ENCODE results near the gene CDH18. TPM values are rescaled to one million over a fixed set of nuclear protein-coding genes. Genes with fewer than 3 reads are reported as not detected.

The CDH18 gene
- total RNA-seq, 2 experiments from 2014 or later: not detected

DNA sequence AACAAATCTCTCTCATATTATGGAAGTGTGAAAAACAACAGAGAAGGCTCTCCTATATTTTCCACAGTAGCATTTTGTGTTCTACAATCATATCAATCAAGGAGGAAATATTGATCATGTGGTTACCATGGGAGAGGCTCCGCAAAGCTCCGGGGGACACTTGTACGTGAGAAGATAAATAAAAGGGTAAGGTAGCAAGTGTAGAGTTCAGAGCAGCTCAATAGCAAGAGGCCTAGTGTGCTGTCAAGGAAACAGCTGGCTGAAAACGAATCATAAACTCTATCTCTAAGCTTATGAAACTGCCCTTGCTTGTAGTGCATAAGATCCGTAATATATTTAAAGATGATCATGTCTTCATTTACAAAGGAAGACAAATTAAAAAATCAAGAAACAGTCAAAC, 57.5 kb downstream of the CDH18 start:
- Histone ChIP-seq H3K4me2 (ENCODE audit: low read length) (no peak overlapping the region), H3K27ac (ENCODE audit: low read depth, low read length, poor library complexity, severe bottlenecking) (no peak overlapping the region), H4K20me1 (ENCODE audit: insufficient read depth, low read length) (no peaks in the 10 kb centered on the region), H3K79me2 (ENCODE audit: insufficient read depth, low read depth, low read length) (no peaks in the 10 kb centered on the region), H3K4me1 (ENCODE audit: insufficient read depth, low read length, poor library complexity, severe bottlenecking) (no peaks in the 10 kb centered on the region), H3K9me3 (ENCODE audit: low read length) (no peaks in the 10 kb centered on the region), H3K4me3 (ENCODE audit: low read depth, low read length, poor library complexity, severe bottlenecking) (no peak overlapping the region), H3K36me3 (ENCODE audit: insufficient read depth, low read length) (no peaks in the 10 kb centered on the region), H3K9me2 (ENCODE audit: insufficient read depth, low read length) (no peaks in the 10 kb centered on the region), H2AFZ (ENCODE audit: low read length) (no peak overlapping the region)
- no peak for TF ChIP-seq EZH2phosphoT487 (IDR thresholded peaks at IDR 0.05; ENCODE audit: borderline replicate concordance, low read depth, low read length)
- TF ChIP-seq, protein P1, sequence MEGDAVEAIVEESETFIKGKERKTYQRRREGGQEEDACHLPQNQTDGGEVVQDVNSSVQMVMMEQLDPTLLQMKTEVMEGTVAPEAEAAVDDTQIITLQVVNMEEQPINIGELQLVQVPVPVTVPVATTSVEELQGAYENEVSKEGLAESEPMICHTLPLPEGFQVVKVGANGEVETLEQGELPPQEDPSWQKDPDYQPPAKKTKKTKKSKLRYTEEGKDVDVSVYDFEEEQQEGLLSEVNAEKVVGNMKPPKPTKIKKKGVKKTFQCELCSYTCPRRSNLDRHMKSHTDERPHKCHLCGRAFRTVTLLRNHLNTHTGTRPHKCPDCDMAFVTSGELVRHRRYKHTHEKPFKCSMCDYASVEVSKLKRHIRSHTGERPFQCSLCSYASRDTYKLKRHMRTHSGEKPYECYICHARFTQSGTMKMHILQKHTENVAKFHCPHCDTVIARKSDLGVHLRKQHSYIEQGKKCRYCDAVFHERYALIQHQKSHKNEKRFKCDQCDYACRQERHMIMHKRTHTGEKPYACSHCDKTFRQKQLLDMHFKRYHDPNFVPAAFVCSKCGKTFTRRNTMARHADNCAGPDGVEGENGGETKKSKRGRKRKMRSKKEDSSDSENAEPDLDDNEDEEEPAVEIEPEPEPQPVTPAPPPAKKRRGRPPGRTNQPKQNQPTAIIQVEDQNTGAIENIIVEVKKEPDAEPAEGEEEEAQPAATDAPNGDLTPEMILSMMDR (conservative IDR thresholded peaks at IDR 0.05; ENCODE audit: low read length): no peak
- BruUV-seq (replicated peaks): no TSS peak
- intact Hi-C loops (cut with micrococcal nuclease; ENCODE audit: unreplicated experiment): no loop called here
- DNase-seq (ENCODE audit: low spot score): no peak
- CTCF ChIA-PET (ENCODE audit: unreplicated experiment): no interaction called here
- POLR2A ChIA-PET: interaction anchor here (0.7 to 0.8 kb wide), 2 partner anchors 15 to 21 kb away, joined by 3 to 5 read pairs; no protein-coding TSS in a partner anchor

DNA sequence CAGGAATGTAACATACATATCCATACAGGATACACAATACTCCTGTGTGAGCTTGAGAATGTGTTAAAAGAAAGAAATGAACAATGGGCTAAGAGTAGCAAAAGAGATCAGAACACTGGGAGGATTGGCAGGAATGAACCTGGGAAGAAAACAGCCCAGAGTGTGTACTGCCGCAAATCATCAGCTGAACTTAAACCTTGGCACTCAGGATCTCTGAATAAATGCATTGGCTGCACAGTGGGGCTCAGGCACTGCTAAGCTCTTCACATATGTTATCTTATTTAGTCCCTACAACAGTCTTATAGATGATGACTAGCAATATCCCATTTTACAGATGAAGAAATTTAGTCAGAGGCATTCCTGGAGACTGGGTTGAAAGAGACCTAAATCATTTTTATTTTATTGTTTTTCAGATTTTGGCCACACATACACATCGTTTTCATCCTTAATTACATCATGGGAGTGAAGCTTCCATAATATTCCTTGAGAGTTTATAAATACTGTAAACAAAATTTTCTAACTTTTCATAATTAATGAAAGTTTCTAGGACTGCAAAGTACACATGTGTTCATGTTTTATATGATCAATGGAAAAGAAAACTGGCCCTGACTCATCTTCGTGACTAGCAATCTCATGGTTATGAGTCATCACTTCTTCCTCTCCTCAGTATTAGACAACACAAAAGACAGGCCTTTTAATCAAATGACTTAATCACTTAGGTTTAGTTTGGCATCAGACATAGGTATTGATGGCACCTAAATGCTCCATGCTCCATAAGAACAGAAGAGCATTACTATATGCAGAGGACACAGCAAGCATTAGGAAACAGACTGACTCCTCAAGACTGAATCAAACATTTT, 59.2 kb downstream of the CDH18 start:
- intact Hi-C loops (cut with micrococcal nuclease; ENCODE audit: unreplicated experiment): no loop called here
- POLR2A ChIA-PET: interaction anchor here (0.5 kb wide), 1 partner anchor 47 kb away, joined by 3 read pairs; no protein-coding TSS in a partner anchor
- Histone ChIP-seq H2AFZ (ENCODE audit: low read length) (no peak overlapping the region), H3K4me2 (ENCODE audit: low read length) (no peak overlapping the region), H3K27ac (ENCODE audit: low read depth, low read length, poor library complexity, severe bottlenecking) (no peak overlapping the region), H3K4me3 (ENCODE audit: low read depth, low read length, poor library complexity, severe bottlenecking) (no peak overlapping the region), H3K4me1 (ENCODE audit: insufficient read depth, low read length, poor library complexity, severe bottlenecking) (no peaks in the 10 kb centered on the region), H3K9me2 (ENCODE audit: insufficient read depth, low read length) (no peaks in the 10 kb centered on the region), H3K9me3 (ENCODE audit: low read length) (no peaks in the 10 kb centered on the region), H4K20me1 (ENCODE audit: insufficient read depth, low read length) (no peaks in the 10 kb centered on the region), H3K36me3 (ENCODE audit: insufficient read depth, low read length) (no peaks in the 10 kb centered on the region), H3K79me2 (ENCODE audit: insufficient read depth, low read depth, low read length) (no peaks in the 10 kb centered on the region)
- DNase-seq (ENCODE audit: low spot score): no peak
- CTCF ChIA-PET (ENCODE audit: unreplicated experiment): no interaction called here
- no peak for TF ChIP-seq EZH2phosphoT487 (IDR thresholded peaks at IDR 0.05; ENCODE audit: borderline replicate concordance, low read depth, low read length)
- TF ChIP-seq, protein P1 (conservative IDR thresholded peaks at IDR 0.05; ENCODE audit: low read length): no peak
- BruUV-seq (replicated peaks): no TSS peak

- H3K27ac ChIP-seq (ENCODE audit: low read depth, low read length, poor library complexity, severe bottlenecking): no peak overlapping the region
- no peak overlapping the region for H2AFZ ChIP-seq (ENCODE audit: low read length)
- no TSS peak for BruUV-seq (replicated peaks)
- H3K4me1 ChIP-seq (ENCODE audit: insufficient read depth, low read length, poor library complexity, severe bottlenecking): no peaks in the 10 kb centered on the region
- ChIA-PET CTCF (ENCODE audit: unreplicated experiment) (no interaction called here), POLR2A (no interaction called here)
- no peaks in the 10 kb centered on the region for H4K20me1 ChIP-seq (ENCODE audit: insufficient read depth, low read length)
- H3K9me2 ChIP-seq (ENCODE audit: insufficient read depth, low read length): no peaks in the 10 kb centered on the region
- no peak overlapping the region for H3K4me2 ChIP-seq (ENCODE audit: low read length)
- intact Hi-C loops (cut with micrococcal nuclease; ENCODE audit: unreplicated experiment): no loop called here
- TF ChIP-seq, protein P1 (conservative IDR thresholded peaks at IDR 0.05; ENCODE audit: low read length): no peak
- no peak for TF ChIP-seq EZH2phosphoT487 (IDR thresholded peaks at IDR 0.05; ENCODE audit: borderline replicate concordance, low read depth, low read length)
- H3K9me3 ChIP-seq (ENCODE audit: low read length): no peaks in the 10 kb centered on the region
- H3K4me3 ChIP-seq (ENCODE audit: low read depth, low read length, poor library complexity, severe bottlenecking): no peak overlapping the region
- H3K79me2 ChIP-seq (ENCODE audit: insufficient read depth, low read depth, low read length): no peaks in the 10 kb centered on the region
- DNase-seq (ENCODE audit: low spot score): no peak
- H3K36me3 ChIP-seq (ENCODE audit: insufficient read depth, low read length): no peaks in the 10 kb centered on the region
These were observed 60.1 kb downstream of the CDH18 start for GRCh38 chr5:19927919-19928318.
